AG04449 (cell line): ENCODE results near the gene RDX.

Source experiments
- CTCF ChIA-PET: fragments of 350-600 bp; formaldehyde crosslinking; extraction: SDS; loops from one replicate; lab custom pipeline; 2021; ENCODE audit warnings: antibody characterized with exemption; lab: Yijun Ruan, JAX
- POLR2A ChIA-PET: fragments of 400-600, 350-600 bp; formaldehyde crosslinking; extraction: SDS; loops from one replicate; lab custom pipeline; 2020; ENCODE audit warnings: antibody characterized with exemption, inconsistent platforms; lab: Yijun Ruan, JAX
- DNase-seq: peaks from one replicate; pipeline ENCODE4 v3.0.0-alpha.2; 2010; ENCODE audit warnings: low read depth, low spot score
- H3K4me3 ChIP-seq: 2 replicates; pipeline ENCODE4 v1.5.1; 2011; ENCODE audit warnings: low read depth, mild to moderate bottlenecking, control low read depth, low read length
- TF ChIP-seq, protein P1 (sequence below): IDR thresholded peaks from one replicate; pipeline ENCODE4 v1.5.1; 2011; ENCODE audit warnings: mild to moderate bottlenecking, moderate library complexity, low read length, control low read depth, inconsistent platforms; ENCODE audit not compliant: insufficient read depth; ENCODE audit errors: missing control alignments

Gene RDX

DNA sequence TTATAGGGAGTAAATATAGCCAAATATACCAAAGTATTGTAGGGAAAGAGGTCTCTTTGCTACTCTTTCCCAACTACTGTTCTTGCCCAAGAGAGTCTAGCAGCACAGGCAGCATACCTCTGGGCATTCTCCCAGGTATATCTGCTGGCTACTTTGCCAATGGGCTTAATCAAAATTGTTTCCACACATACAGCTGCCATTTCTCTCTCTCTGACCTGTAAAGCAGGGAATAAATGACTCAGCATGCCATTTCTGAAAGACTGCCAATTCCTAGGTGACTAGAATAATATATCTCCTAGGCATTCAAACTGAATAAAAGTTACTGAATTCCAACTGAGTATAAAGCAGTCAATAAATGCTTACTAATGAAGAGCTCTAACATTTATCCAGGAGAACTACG lies 44.6 kb downstream of the RDX start:
- POLR2A ChIA-PET = no interaction called here
- no peak overlapping the region for H3K4me3 ChIP-seq
- peak; percentile 12 for DNase-seq
- CTCF ChIA-PET = interaction anchor here (1.1 to 1.5 kb wide), 3 partner anchors 8 to 181 kb away, joined by 3 to 4 read pairs (median 3); no protein-coding TSS in a partner anchor
- TF ChIP-seq, protein P1, sequence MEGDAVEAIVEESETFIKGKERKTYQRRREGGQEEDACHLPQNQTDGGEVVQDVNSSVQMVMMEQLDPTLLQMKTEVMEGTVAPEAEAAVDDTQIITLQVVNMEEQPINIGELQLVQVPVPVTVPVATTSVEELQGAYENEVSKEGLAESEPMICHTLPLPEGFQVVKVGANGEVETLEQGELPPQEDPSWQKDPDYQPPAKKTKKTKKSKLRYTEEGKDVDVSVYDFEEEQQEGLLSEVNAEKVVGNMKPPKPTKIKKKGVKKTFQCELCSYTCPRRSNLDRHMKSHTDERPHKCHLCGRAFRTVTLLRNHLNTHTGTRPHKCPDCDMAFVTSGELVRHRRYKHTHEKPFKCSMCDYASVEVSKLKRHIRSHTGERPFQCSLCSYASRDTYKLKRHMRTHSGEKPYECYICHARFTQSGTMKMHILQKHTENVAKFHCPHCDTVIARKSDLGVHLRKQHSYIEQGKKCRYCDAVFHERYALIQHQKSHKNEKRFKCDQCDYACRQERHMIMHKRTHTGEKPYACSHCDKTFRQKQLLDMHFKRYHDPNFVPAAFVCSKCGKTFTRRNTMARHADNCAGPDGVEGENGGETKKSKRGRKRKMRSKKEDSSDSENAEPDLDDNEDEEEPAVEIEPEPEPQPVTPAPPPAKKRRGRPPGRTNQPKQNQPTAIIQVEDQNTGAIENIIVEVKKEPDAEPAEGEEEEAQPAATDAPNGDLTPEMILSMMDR = no peak

DNA sequence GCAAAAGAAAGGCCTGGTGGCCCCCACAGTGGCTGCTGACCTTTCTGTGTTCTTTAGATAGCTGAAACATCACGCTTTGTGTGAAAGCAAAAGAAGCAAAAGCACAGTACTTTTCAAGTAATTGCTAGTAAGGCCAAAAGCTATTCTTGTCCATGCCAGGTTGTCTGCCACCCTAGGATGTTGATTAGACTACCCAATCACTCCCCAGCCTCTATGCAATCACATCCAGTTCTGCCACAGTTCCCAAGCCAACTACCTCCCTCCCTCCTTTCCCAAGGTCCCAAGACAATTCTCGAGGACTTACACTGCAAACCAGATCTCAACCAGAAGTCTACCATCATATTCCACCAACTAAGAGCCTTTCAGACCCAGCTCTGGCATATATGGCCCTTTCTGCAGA lies 46.2 kb downstream of the RDX start:
- POLR2A ChIA-PET = interaction anchor here (0.6 kb wide), 1 partner anchor 185 kb away, joined by 3 read pairs; no protein-coding TSS in a partner anchor
- CTCF ChIA-PET = interaction anchor here (1.0 to 2.5 kb wide), 6 partner anchors 9 to 163 kb away, joined by 3 to 12 read pairs (median 4); no protein-coding TSS in a partner anchor
- DNase-seq = no peak
- no peak overlapping the region for H3K4me3 ChIP-seq
- TF ChIP-seq, protein P1 = no peak

DNA sequence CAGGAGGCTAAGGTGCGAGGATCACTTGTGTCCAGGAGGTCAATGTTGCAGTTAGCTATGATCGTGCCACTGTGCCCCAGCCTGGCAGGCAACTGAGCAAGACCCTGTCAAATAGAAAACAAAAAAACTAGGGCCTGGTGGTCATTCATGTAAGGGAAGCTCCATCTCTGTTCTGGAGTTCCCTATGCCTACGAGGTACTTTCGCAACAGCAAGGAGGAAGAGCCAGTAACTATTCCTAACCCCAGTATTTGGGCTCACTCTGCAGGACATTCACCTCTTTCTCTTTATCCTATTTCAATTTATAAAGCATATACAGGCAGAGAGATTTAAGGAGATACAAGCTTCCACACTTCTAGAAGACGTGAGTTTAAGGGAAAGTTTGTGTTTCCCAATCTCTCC lies 46.6 kb downstream of the RDX start:
- ChIA-PET CTCF (interaction anchor here (0.9 to 2.5 kb wide), 8 partner anchors 9 to 306 kb away, joined by 3 to 12 read pairs (median 4); no protein-coding TSS in a partner anchor), POLR2A (interaction anchor here (0.6 kb wide), 1 partner anchor 186 kb away, joined by 3 read pairs; no protein-coding TSS in a partner anchor)
- TF ChIP-seq, protein P1 = no peak

DNA sequence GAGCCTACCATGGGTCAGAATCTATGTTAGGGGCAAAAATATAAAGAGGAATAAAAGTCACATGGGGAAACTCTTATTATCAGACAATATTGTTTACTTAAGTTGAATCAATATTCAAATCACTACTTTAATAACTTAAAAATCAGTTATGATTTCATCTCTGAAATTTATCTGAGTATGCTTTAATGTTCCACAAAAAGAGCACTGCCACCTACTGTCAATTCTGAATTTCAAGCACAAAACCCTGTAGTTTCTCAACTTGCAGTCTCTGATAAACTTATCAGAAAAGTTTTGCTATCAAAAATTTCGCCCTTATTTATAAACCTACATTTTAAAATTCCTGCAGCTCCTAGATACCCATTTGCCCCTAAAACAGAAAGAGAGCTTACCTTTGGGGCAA lies 47.3 kb downstream of the RDX start:
- H3K4me3 ChIP-seq = no peak overlapping the region
- TF ChIP-seq, protein P1 = no peak
- POLR2A ChIA-PET = no interaction called here
- CTCF ChIA-PET = interaction anchor here (0.7 to 2.5 kb wide), 9 partner anchors 8 to 305 kb away, joined by 3 to 12 read pairs (median 3); no protein-coding TSS in a partner anchor
- DNase-seq = no peak

More for the DNA sequence above, 46.6 kb downstream of the RDX start:
- DNase-seq = no peak
- no peak overlapping the region for H3K4me3 ChIP-seq

DNA sequence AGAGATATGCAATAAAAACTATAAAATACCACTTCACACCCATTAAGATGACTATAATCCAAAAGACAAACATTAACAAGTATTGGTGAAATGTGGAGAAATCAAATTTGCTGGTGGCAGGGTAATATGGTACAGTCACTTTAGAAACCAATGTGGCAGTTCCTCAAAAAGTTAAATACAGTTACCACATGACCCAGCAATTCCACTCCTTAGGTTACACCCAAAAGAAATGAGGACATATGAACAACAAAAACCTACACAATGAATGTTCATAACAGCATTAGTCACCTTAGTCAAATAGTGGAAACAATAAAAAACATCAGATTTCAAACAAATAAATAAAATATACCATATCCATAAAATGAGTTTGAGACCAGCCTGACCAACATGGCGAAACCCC lies 52.6 kb downstream of the RDX start:
- no peak for DNase-seq
- H3K4me3 ChIP-seq = no peak overlapping the region
- ChIA-PET POLR2A (no interaction called here), CTCF (interaction anchor here (0.9 to 1.0 kb wide), 2 partner anchors 8 to 182 kb away, joined by 3 read pairs; no protein-coding TSS in a partner anchor)
- TF ChIP-seq, protein P1 = no peak

DNA sequence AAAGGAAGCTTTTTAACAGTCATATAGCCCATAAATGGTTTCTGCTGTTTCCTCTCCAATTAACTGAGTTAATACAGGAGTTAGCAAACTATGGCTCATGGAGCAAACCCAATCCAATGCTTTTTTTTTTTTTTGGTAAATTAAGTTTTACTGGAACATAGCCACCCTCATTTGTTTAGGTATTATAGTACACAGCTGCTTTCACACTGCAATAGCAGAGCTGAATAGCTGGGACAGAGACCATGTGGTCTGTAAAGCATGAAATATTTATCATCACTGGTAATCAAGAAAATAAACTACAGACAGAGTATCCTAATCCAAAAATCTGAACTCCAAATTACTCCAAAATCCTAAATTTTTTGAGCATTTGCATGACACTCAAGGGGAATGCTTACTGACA lies 53.7 kb downstream of the RDX start:
- no peak overlapping the region for H3K4me3 ChIP-seq
- ChIA-PET CTCF (interaction anchor here (0.9 to 1.4 kb wide), 2 partner anchors 9 to 41 kb away, joined by 3 to 5 read pairs; no protein-coding TSS in a partner anchor), POLR2A (interaction anchor here (0.6 kb wide), 1 partner anchor 10 kb away, joined by 3 read pairs; no protein-coding TSS in a partner anchor)
- DNase-seq = no peak
- TF ChIP-seq, protein P1 = no peak
